Amniotic epithelial cell (primary cell): ENCODE results near the gene PSME4.
"Not testable (repeated sequence)": the region's sequence is repeated elsewhere in the genome, so short reads cannot be mapped to it uniquely, and the experiment has no call there.

Experiments
- DNase-seq: peaks from one replicate; pipeline ENCODE4 v3.0.0-alpha.2; 2010; ENCODE audit warnings: low read depth

PSME4 gene

DNA sequence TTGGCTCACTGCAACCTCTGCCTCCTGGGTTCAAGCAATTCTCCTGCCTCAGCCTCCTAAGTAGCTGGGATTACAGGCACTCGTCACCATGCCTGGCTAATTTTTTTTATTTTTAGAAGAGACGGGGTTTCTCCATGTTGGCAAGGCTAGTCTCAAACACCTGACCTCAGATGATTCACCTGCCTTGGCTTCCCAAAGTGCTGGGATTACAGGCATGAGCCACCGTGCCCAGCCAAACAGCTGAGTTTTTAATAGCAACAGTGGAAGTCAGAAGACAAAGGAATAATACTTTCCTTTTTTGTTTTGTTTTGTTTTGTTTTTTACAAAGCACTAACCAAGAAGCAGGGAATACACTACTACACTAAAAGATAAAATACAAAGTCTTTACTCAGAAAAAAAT lies 127.9 kb downstream of the PSME4 start:
- no peak for DNase-seq

DNA sequence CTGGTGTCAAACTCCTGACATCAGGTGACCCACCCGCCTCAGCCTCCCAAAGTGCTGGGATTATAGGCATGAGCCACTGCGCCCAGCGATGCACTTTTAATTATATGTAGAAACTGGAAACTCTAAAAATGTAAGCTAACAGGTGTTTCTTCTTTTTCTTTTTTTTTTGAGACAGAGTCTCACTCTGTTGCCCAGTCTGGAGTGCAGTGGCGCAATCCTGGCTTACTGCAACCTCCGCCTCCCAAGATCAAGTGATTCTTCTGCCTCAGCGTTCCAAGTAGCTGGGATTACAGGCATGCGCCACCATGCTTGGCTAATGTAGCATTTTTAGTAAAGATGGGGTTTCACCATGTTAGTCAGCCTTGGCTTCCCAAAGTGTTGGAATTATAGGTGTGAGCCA lies 129.1 kb downstream of the PSME4 start:
- DNase-seq, result not testable (repeated sequence)

DNA sequence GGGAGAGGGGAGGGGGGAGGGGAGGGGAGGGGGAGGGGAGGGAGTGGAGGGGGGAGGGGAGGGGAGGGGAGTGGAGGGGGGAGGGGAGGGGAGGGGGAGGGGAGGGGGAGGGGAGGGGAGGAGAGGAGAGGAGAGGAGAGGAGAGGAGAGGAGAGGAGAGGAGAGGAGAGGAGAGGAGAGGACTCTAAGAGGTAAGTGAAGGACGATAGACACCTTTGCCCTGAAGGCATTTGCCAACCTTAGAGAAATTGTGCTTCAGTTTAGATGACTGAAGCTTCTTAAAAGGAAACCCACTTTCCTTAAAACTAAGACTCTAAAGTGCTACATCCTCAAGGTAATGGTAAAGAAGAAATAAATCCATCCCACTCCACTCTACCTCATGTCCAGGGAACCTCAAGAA lies 130.2 kb downstream of the PSME4 start:
- no peak for DNase-seq

DNA sequence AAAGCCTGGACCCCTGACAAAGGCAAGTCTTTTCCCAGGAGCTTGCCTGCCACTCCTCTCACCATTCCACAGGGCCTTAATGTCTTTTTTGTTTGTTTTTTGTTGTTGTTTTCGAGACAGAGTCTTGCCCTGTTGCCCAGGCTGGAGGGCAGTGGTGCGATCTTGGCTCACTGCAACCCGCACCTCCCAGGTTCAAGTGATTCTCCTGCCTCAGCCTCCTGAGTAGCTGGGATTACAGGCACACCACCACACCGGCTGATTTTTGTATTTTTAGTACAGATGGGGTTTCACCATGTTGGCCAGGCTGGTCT lies 140.9 kb downstream of the PSME4 start:
- not testable (repeated sequence) for DNase-seq

DNA sequence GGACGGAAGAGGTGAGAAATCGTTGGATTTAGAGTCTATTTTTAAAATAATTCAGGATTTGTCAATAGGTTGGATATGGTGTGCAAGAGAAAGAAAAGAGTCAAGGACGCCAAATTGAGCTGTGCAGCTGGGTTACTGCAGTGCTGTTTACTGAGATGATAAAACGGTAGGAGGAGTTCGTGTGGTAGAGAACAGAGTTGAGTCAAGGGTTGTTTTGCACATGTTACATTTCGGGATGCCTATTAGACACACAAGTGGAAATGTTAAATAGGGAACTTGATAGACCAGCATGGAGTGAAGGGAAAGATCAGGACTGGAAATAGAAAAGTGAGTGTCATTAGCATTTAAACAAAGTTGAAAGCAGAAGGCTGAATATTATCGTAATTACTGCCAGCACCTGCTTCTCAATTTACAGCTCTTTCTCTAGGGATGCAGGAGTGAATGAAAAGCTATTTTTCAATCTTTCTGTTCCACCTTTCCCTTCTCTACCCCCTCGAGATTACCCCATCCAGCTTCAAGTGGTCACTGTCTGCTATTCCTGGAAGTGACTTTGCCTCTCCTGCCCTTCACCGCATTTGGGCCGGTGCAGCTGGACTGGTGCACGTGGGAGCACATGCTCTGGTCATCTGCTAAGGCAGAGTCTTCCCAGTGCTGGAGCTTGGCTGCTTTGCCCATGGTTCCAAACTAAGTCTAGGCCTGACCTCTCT lies 141.4 kb downstream of the PSME4 start:
- no peak for DNase-seq

DNA sequence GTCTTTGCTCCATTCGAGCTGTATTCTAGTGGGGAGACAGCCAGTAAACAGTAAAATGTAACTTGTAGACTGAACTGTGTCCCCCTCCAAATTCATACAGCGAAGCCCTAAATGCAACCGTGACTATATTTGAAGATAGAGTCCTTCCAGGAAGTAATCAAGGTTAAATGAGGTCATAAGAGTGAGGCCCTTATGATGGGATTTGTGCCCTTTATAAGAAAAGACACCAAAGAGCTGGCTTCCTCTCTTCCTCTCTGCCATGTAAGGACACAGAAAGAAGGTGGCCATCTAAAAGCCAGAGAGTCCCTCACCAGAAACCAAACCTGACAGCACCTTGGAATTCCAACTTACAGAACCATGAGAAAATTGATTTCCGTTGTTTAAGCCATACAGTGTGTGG lies 142.5 kb downstream of the PSME4 start:
- no peak for DNase-seq

DNA sequence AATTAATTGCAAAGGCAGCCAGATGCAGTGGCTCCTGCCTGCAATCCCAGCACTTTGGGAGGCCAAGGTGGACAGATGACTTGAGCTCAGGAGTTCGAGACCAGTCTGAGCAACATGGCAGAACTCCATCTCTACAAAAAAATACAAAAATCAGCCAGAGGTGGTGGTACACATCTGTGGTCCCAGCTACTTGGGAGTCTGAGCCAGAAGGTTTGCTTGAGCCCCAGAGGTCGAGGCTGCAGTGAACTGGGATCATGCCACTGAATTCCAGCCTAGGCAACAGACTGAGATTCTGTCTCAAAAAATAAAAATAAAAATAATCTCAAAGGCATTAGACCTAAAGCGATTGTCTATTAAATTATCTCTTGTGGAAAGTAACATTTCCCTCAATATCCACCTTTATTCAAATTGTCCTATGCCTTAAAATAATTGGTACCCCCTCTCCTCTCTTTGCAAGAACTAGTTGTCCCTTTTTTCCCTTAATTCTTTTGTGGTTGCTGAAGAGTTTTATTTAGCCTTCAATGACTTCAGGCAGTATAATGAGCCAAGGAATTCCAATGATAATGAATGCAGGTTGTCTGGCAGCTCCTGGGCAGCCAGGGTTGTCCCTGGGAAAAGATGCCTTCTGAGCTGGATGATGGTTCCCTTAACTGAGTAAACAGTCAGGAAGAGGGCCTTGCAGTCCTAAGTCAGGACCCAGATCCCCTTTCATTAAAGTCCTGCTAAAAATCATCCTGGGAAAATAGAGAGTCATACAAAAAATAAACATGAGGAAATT lies 143.2 kb downstream of the PSME4 start:
- no peak for DNase-seq

DNA sequence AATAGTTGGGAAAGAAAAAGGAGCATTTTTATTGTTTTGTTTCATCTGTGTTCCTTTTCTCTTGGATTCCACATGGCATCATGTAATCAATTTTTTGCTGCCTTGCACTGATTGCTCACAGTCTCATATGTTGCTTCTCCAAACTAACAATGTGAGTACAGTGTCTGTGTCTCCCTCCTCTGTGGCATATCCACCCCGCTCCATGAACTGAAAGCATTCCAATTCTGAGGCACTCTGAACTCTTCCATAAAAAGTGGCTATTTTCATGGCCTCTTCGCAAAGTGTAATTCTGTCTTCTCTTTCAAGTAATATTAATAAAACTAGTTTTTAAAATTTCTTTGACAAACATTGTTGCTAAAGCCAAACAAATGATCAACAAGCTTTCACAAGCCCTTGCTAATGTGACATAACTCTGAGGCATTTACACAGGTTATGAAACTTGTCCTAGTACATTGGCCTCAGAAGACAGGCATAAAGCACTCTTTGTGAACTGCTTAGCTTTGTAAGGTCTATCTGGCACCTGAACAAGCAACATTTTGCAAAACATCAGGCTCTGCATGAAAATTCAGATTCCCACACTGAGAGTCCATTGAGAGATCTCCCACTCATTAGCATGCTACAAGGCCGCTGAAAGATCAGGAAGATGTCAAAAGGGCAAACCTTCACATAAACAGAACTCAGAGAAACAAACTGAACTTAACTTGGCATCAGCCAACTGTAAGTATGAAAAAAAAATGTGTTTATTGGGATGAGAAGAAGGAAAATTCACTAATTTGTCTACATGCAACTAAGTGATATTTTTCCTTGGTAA lies 144.0 kb downstream of the PSME4 start:
- peak; percentile 75 for DNase-seq

DNA sequence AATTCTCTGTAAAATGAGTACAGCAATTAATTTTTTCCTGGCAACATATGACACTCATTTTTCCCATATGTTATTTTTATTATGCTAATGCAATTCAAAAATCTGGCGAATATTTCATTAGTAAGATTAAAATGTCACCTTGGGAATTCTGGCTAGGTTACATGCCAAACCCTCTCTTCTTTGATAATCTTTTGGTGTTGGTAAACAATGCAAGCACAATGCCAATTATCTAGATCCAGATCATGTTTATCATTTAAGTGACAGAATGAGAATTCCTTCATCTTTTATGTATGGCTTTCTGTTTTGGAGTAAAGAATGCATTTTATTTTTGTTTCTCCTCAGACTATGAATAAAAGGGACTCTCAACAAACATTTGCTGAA lies 144.8 kb downstream of the PSME4 start:
- DNase-seq, result no peak

DNA sequence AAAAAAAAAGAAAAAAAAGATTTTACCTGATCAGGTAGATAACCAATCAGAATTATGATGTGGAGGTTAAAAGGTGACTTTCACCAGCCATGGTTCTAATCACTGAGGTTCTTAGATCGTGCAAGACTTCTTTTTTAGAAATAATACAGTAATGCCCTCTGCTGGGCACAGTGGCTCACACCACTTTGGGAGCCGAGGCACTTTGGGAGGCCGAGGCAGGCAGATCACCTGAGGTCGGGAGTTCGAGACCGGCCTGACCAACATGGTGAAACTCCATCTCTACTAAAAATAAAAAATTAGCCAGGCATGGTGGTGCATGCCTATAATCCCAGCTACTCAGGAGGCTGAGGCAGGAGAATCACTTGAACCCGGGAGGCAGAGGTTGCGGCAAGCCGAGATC lies 147.2 kb downstream of the PSME4 start:
- not testable (repeated sequence) for DNase-seq

DNA sequence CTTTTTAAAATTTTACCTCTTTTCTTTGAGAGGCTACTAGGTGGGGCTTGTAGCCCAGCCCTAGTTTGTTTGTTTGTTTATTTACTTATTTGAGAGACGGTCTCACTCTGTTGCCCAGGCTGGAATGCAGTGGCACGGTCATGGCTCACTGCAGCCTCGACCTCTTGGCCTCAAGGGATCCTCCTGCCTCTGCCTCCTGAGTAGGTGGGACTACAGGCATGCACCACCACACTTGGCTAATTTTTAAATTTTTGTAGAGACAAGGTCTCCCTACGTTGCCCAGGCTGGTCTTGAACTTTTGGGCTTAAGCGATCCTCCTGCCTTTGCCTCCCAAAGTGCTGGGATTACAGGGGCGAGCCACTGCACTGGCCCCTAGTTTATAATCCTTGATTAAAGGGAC lies 149.0 kb downstream of the PSME4 start:
- DNase-seq, result no peak

DNA sequence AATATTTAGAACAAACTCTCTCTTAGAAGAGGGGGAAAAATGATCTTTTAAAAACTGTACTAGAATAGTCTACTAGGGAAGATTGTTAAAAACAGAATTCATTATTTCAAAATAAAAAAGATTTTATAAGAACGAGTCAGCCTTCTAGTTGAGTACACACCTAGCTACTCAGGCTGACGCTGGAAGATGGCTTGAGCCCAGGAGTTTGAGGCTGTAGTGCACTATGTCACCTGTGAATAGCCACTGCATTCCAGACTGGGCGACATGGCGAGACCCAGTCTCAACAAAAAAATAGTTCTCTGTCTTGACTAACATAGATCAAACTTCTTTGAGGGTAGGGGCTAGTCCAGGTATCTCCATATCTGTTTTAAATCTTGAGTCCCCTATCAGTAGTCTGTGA lies 150.1 kb downstream of the PSME4 start:
- no peak for DNase-seq

DNA sequence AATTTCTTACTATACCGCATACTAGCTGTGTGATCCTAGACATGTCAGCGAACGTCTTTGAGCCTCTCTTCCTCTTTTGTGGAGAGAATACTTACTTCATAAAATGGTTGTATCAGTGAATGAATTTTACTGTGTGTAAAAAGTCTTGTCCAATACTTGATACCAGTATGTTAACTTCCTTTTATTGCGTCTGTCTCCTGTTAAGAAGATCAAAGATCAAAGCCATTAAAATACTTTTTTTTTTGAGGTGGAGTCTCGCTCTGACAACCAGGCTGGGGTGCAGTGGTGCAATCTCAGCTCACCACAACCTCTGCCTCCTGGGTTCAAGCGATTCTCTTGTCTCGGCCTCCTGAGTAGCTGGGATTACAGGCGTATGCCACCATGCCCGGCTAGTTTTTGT lies 150.7 kb downstream of the PSME4 start:
- DNase-seq, result no peak

DNA sequence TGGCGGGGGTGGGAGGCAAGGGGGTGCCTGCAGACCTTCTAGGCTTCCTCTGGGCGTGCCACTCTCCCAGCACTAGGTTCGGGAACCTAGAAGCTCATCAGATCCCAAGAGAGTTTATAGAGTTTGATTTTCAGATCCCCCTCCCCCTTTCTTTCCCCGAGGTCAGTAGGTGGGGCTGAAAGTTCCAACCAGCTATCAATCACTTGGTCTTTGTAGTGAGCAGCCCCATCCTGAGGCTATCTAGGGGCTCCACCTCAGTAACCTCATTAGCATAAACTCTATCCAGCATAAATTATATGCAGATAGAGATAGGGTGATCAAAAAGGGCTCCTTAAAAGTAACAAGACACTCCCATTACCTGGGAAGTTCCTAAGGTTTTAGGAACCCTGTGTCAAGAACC lies 151.2 kb downstream of the PSME4 start:
- DNase-seq, result no peak

DNA sequence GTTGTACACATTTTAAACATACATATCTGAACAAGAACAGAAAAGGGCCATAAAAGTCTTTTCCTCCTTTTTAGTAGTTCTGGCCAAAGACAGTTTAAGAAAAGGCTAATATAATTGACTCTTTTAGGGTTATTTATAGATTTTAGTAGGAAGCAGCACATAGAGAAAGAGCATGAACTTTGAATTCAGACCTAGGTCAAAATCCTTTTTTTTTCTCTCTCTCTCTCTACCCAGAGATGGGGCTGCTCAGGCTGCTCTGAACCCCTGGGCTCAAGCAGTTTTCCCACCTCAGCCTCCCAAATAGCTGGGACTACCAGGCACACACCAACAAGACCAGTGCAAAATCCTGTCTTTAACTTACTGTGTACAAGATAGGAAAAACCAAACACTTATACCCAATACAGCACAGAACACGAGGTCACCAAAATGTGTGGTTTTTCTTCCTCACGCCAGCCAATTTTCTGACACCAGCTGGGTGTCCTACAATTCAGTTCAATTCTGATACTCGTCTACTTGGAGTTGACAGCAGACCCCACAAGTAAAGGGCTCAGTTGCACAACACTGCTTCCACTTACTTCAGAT lies 151.8 kb downstream of the PSME4 start:
- peak; percentile 30 for DNase-seq
